ENCODE measurements around the gene GATA3.

GRCh38 chr10:8052341-8052955, 2.0 kb upstream of the GATA3 start:
- no peak for TF ChIP-seq POLR2A (IDR thresholded peaks at IDR 0.05; ENCODE audit: low read depth, low read length)
- TF ChIP-seq POLR2AphosphoS5 (IDR thresholded peaks at IDR 0.05; ENCODE audit: low read depth, low read length) = no peak
- no peak for TF ChIP-seq TAF1 (IDR thresholded peaks at IDR 0.05; ENCODE audit: low read depth, low read length)
- no peak for TF ChIP-seq POU2F2 (IDR thresholded peaks at IDR 0.05; ENCODE audit: low read depth, low read length)
- no peak for TF ChIP-seq SPI1 (IDR thresholded peaks at IDR 0.05; ENCODE audit: low read depth, low read length)

All from GM12891 (cell line).